ENCODE results near the gene RPL31.

Gene RPL31

GRCh38 chr2:100976061-100976460 is 26.0 kb upstream of the RPL31 start:
- DNase-seq: no peak

- DNase-seq: no peak
Measured at GRCh38 chr2:100976645-100977391, 25.3 kb upstream of the RPL31 start.

GRCh38 chr2:100977511-100977910 is 24.6 kb upstream of the RPL31 start:
- DNase-seq: no peak

GRCh38 chr2:100978582-100979191 is 23.4 kb upstream of the RPL31 start:
- no peak for DNase-seq

GRCh38 chr2:100980046-100980445 is 22.0 kb upstream of the RPL31 start:
- no peak for DNase-seq

- no peak for DNase-seq
Measured at GRCh38 chr2:100981011-100981410, 21.1 kb upstream of the RPL31 start.

GRCh38 chr2:100982431-100982861 is 19.6 kb upstream of the RPL31 start:
- no peak for DNase-seq

- no peak for DNase-seq
Measured at GRCh38 chr2:100983201-100983600, 18.9 kb upstream of the RPL31 start.

- DNase-seq: no peak
Measured at GRCh38 chr2:100983684-100984310, 18.3 kb upstream of the RPL31 start.

GRCh38 chr2:100984892-100985307 is 17.2 kb upstream of the RPL31 start:
- peak; percentile 44 for DNase-seq

- no peak for DNase-seq
Measured at GRCh38 chr2:100986157-100986556, 15.9 kb upstream of the RPL31 start.

- DNase-seq: no peak
Measured at GRCh38 chr2:100987536-100987935, 14.6 kb upstream of the RPL31 start.

GRCh38 chr2:100987974-100988373 is 14.1 kb upstream of the RPL31 start:
- DNase-seq: no peak

GRCh38 chr2:100988630-100989417 is 13.3 kb upstream of the RPL31 start:
- no peak for DNase-seq

- DNase-seq: no peak
Measured at GRCh38 chr2:100989666-100990065, 12.4 kb upstream of the RPL31 start.

GRCh38 chr2:100990166-100990565 is 11.9 kb upstream of the RPL31 start:
- no peak for DNase-seq

- no peak for DNase-seq
Measured at GRCh38 chr2:100990650-100991403, 11.3 kb upstream of the RPL31 start.

GRCh38 chr2:100991404-100991773 is 10.7 kb upstream of the RPL31 start:
- no peak for DNase-seq

- DNase-seq: no peak
Measured at GRCh38 chr2:100992262-100992661, 9.8 kb upstream of the RPL31 start.

- DNase-seq: no peak
Measured at GRCh38 chr2:100993294-100993693, 8.8 kb upstream of the RPL31 start.

- no peak for DNase-seq
Measured at GRCh38 chr2:100995309-100996075, 6.6 kb upstream of the RPL31 start.
